WTC11 (cell line): ENCODE measurements around the gene MGST3. TPM values are rescaled to one million over a fixed set of nuclear protein-coding genes. Genes with fewer than 3 reads are reported as not detected.

ENCODE experiments used
- ATAC-seq: fragments of 200-7000 bp; cut with Tn5 transposase; 2 replicates; pipeline ENCODE4 v1.10.0; 2021; ENCODE audit warnings: mild to moderate bottlenecking, moderate library complexity
- CTCF ChIA-PET: fragments of 300-600 bp; sonication (Branson Sonifier 250); formaldehyde crosslinking; loops from one replicate; lab custom pipeline; 2021; ENCODE audit warnings: antibody characterized with exemption; lab: Charles Lee
- POLR2A ChIA-PET: fragments of 350-600 bp; sonication (Branson Sonifier 250); formaldehyde crosslinking; loops from one replicate; lab custom pipeline; 2021; ENCODE audit warnings: antibody characterized with exemption; lab: Charles Lee
- DNase-seq: peaks from one replicate; pipeline ENCODE4 v3.0.0; 2021; ENCODE audit warnings: low spot score
- H3K27ac Mint-ChIP-seq: 2 replicates; pipeline ENCODE4 v1.8.0; 2021; ENCODE audit warnings: mixed read lengths
- H3K27me3 Mint-ChIP-seq: 2 replicates; pipeline ENCODE4 v1.8.0; 2021; ENCODE audit warnings: low read depth, mild to moderate bottlenecking, moderate library complexity, mixed read lengths
- H3K36me3 Mint-ChIP-seq: 2 replicates; pipeline ENCODE4 v1.8.0; 2021; ENCODE audit warnings: mixed read lengths
- H3K4me1 Mint-ChIP-seq: 2 replicates; pipeline ENCODE4 v1.8.0; 2022; ENCODE audit warnings: mixed read lengths
- H3K4me3 Mint-ChIP-seq: 2 replicates; pipeline ENCODE4 v1.8.0; 2021; ENCODE audit warnings: mild to moderate bottlenecking, moderate library complexity, mixed read lengths
- H3K9me3 Mint-ChIP-seq: 2 replicates; pipeline ENCODE4 v1.8.0; 2021; ENCODE audit warnings: mixed read lengths
- ELF4 ChIP-seq: sonication (generic); formaldehyde crosslinking; IDR thresholded peaks from 2 replicates; pipeline ENCODE4 v1.8.1; 2022; ENCODE audit warnings: low read depth, mild to moderate bottlenecking, moderate library complexity, missing genetic modification reagents
- ESRRA ChIP-seq: sonication (generic); formaldehyde crosslinking; IDR thresholded peaks from 2 replicates; pipeline ENCODE4 v1.8.1; 2022; ENCODE audit warnings: mild to moderate bottlenecking, missing genetic modification reagents, borderline replicate concordance
- FOXK1 ChIP-seq: sonication (generic); formaldehyde crosslinking; IDR thresholded peaks from 2 replicates; pipeline ENCODE4 v1.8.0; 2022; ENCODE audit warnings: mild to moderate bottlenecking, moderate library complexity, missing genetic modification reagents
- IRF2 ChIP-seq: sonication (generic); formaldehyde crosslinking; IDR thresholded peaks from 2 replicates; pipeline ENCODE4 v1.8.0; 2022; ENCODE audit warnings: low read depth, missing genetic modification reagents, borderline replicate concordance
- NFATC4 ChIP-seq: fragments of 250-450 bp; sonication (Bioruptor Pico); IDR thresholded peaks from 2 replicates; pipeline ENCODE4 v1.9.0; 2021; ENCODE audit warnings: mild to moderate bottlenecking
- NFE2L1 ChIP-seq: sonication (generic); formaldehyde crosslinking; IDR thresholded peaks from 2 replicates; pipeline ENCODE4 v1.8.1; 2023; ENCODE audit warnings: missing genetic modification reagents
- TEAD1 ChIP-seq: sonication (generic); formaldehyde crosslinking; IDR thresholded peaks from 2 replicates; pipeline ENCODE4 v1.8.0; 2022; ENCODE audit warnings: mild to moderate bottlenecking, missing genetic modification reagents
- ZNF232 ChIP-seq: sonication (generic); formaldehyde crosslinking; IDR thresholded peaks from 2 replicates; pipeline ENCODE4 v1.8.0; 2022; ENCODE audit warnings: mild to moderate bottlenecking, missing genetic modification reagents
- total RNA-seq: library from RNA; stranded (reverse); gene quantifications from 3 replicates; pipeline ENCODE4 v1.2.3, GENCODE V29; 2021
- TF ChIP-seq, protein P1 (sequence below): sonication (generic); formaldehyde crosslinking; IDR thresholded peaks from 2 replicates; pipeline ENCODE4 v1.8.1; 2022; ENCODE audit warnings: low read depth, mild to moderate bottlenecking, moderate library complexity, missing genetic modification reagents, borderline replicate concordance
- TF ChIP-seq, protein P2 (sequence below): fragments of 200-600 bp; IDR thresholded peaks from 2 replicates; pipeline ENCODE4 v1.8.0; 2022; ENCODE audit warnings: antibody characterized with exemption
- TF ChIP-seq, protein P3 (sequence below): sonication (generic); formaldehyde crosslinking; IDR thresholded peaks from 2 replicates; pipeline ENCODE4 v1.8.1; 2023; ENCODE audit warnings: mild to moderate bottlenecking, missing genetic modification reagents
- TF ChIP-seq, protein P4 (sequence below): sonication (generic); formaldehyde crosslinking; IDR thresholded peaks from 2 replicates; pipeline ENCODE4 v1.8.0; 2023; ENCODE audit warnings: mild to moderate bottlenecking, missing genetic modification reagents
- TF ChIP-seq, protein P5 (sequence below): sonication (generic); formaldehyde crosslinking; IDR thresholded peaks from 2 replicates; pipeline ENCODE4 v1.8.1; 2022; ENCODE audit warnings: mild to moderate bottlenecking, moderate library complexity, missing genetic modification reagents
- TF ChIP-seq, protein P6 (sequence below): sonication (generic); formaldehyde crosslinking; IDR thresholded peaks from 2 replicates; pipeline ENCODE4 v1.8.1; 2023; ENCODE audit warnings: mild to moderate bottlenecking, missing genetic modification reagents

MGST3 gene
- total RNA-seq, 1 experiment from 2014 or later, result 137 TPM

DNA sequence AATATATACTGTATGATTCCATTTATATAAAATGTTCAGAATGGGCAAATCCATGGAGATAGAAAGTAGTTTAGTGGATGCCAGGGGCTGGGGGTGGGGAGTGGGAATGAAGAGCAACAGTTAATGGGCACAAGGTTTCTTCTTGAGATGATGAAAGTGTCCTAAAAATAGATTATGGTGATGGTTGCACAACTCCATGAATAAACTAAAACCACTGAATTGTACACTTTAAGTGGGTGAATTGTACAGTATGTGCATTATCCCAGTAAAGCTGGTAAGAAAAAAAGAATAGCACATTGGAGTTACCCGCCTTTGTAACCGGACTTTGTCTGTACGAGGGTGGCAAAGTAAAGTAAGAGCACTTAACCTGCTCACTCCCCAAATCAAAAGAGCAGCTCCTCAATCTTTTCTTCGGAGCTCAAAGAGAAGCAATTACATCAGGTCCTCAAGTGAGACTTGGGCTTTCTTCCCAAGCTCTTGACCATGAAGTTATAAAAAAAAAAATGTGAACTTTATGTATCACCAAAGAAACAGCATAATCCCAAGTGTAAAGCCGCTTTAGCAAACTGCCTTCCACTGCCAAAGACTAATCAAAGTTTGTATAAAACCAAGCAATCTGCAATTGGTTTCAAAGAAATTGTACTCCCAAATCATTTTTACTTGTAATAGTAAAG lies 35.3 kb downstream of the MGST3 start (continued):
- TF ChIP-seq, protein P1, sequence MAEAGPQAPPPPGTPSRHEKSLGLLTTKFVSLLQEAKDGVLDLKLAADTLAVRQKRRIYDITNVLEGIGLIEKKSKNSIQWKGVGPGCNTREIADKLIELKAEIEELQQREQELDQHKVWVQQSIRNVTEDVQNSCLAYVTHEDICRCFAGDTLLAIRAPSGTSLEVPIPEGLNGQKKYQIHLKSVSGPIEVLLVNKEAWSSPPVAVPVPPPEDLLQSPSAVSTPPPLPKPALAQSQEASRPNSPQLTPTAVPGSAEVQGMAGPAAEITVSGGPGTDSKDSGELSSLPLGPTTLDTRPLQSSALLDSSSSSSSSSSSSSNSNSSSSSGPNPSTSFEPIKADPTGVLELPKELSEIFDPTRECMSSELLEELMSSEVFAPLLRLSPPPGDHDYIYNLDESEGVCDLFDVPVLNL (CRISPR knock-in tag), result no peak
- TF ChIP-seq ELF4 (no peak), FOXK1 (CRISPR knock-in tag) (no peak), ESRRA (CRISPR knock-in tag) (no peak), NFE2L1 (CRISPR knock-in tag) (no peak), IRF2 (no peak)
- TF ChIP-seq, protein P2, sequence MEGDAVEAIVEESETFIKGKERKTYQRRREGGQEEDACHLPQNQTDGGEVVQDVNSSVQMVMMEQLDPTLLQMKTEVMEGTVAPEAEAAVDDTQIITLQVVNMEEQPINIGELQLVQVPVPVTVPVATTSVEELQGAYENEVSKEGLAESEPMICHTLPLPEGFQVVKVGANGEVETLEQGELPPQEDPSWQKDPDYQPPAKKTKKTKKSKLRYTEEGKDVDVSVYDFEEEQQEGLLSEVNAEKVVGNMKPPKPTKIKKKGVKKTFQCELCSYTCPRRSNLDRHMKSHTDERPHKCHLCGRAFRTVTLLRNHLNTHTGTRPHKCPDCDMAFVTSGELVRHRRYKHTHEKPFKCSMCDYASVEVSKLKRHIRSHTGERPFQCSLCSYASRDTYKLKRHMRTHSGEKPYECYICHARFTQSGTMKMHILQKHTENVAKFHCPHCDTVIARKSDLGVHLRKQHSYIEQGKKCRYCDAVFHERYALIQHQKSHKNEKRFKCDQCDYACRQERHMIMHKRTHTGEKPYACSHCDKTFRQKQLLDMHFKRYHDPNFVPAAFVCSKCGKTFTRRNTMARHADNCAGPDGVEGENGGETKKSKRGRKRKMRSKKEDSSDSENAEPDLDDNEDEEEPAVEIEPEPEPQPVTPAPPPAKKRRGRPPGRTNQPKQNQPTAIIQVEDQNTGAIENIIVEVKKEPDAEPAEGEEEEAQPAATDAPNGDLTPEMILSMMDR, result no peak
- TF ChIP-seq, protein P3, sequence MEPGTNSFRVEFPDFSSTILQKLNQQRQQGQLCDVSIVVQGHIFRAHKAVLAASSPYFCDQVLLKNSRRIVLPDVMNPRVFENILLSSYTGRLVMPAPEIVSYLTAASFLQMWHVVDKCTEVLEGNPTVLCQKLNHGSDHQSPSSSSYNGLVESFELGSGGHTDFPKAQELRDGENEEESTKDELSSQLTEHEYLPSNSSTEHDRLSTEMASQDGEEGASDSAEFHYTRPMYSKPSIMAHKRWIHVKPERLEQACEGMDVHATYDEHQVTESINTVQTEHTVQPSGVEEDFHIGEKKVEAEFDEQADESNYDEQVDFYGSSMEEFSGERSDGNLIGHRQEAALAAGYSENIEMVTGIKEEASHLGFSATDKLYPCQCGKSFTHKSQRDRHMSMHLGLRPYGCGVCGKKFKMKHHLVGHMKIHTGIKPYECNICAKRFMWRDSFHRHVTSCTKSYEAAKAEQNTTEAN, result no peak
- TF ChIP-seq, protein P4, sequence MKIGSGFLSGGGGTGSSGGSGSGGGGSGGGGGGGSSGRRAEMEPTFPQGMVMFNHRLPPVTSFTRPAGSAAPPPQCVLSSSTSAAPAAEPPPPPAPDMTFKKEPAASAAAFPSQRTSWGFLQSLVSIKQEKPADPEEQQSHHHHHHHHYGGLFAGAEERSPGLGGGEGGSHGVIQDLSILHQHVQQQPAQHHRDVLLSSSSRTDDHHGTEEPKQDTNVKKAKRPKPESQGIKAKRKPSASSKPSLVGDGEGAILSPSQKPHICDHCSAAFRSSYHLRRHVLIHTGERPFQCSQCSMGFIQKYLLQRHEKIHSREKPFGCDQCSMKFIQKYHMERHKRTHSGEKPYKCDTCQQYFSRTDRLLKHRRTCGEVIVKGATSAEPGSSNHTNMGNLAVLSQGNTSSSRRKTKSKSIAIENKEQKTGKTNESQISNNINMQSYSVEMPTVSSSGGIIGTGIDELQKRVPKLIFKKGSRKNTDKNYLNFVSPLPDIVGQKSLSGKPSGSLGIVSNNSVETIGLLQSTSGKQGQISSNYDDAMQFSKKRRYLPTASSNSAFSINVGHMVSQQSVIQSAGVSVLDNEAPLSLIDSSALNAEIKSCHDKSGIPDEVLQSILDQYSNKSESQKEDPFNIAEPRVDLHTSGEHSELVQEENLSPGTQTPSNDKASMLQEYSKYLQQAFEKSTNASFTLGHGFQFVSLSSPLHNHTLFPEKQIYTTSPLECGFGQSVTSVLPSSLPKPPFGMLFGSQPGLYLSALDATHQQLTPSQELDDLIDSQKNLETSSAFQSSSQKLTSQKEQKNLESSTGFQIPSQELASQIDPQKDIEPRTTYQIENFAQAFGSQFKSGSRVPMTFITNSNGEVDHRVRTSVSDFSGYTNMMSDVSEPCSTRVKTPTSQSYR (CRISPR knock-in tag), result no peak

DNA sequence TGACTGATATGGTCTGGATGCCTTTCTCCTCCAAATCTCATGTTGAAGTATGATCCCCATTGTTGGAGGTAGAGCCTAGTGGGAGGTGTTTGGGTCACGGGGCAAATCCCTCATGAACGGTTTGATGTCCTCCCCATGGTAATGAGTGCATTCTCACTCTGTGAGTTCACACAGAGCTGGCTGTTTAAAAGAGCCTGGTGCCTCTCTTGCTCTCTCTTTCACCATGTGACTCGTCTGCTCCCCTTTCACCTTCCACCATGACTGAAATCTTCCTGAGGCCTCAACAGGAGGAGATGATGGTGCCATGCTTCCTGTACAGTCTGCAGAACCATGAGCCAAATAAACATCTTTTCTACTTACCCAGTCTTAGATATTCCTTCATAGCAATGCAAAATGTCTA lies 37.1 kb downstream of the MGST3 start:
- ATAC-seq (no peak), DNase-seq (no peak)
- ChIA-PET POLR2A (no interaction called here), CTCF (no interaction called here)
- Mint-ChIP-seq H3K27ac (no peak overlapping the region), H3K9me3 (no peaks in the 10 kb centered on the region), H3K36me3 (peaks cover 75% of the 10 kb centered on the region), H3K4me3 (no peak overlapping the region)
- TF ChIP-seq, protein P5, sequence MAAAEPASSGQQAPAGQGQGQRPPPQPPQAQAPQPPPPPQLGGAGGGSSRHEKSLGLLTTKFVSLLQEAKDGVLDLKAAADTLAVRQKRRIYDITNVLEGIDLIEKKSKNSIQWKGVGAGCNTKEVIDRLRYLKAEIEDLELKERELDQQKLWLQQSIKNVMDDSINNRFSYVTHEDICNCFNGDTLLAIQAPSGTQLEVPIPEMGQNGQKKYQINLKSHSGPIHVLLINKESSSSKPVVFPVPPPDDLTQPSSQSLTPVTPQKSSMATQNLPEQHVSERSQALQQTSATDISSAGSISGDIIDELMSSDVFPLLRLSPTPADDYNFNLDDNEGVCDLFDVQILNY (CRISPR knock-in tag), result no peak
- no peak for TF ChIP-seq ZNF232 (CRISPR knock-in tag)
- TF ChIP-seq, all 79 proteins: peak for 0
- Mint-ChIP-seq H3K27me3 (no peaks in the 10 kb centered on the region), H3K4me1 (peaks cover 5% of the 10 kb centered on the region; the same call in 1 of the 2 replicates)

DNA sequence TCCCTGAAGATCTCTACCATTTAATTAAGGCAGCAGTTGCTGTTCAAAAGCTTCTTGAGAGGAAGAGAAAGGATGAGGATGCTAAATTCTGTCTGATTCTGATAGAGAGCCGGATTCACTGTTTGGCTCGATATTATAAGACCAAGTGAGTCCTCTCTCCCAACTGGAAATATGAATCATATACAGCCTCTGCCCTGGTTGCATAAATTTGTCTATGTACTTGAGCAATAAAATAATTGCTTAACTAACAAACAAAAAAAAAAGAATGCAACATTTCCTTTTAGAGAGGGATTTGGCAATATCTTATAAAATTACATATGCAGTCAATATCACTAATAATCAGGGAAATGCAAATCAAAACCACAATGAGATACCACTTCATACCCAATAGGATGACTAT lies 40.5 kb downstream of the MGST3 start:
- no peak overlapping the region for H3K27ac Mint-ChIP-seq
- POLR2A ChIA-PET, result interaction anchor here (0.7 kb wide), 1 partner anchor 27 kb away, joined by 3 read pairs; the partner anchor contains the start of gene ALDH9A1
- H3K9me3 Mint-ChIP-seq, result peaks cover 9% of the 10 kb centered on the region; the same call in 1 of the 2 replicates
- CTCF ChIA-PET, result no interaction called here
- H3K36me3 Mint-ChIP-seq, result peaks cover 64% of the 10 kb centered on the region
- TF ChIP-seq TEAD1, result no peak
- no peak for TF ChIP-seq NFATC4
- TF ChIP-seq, protein P6, sequence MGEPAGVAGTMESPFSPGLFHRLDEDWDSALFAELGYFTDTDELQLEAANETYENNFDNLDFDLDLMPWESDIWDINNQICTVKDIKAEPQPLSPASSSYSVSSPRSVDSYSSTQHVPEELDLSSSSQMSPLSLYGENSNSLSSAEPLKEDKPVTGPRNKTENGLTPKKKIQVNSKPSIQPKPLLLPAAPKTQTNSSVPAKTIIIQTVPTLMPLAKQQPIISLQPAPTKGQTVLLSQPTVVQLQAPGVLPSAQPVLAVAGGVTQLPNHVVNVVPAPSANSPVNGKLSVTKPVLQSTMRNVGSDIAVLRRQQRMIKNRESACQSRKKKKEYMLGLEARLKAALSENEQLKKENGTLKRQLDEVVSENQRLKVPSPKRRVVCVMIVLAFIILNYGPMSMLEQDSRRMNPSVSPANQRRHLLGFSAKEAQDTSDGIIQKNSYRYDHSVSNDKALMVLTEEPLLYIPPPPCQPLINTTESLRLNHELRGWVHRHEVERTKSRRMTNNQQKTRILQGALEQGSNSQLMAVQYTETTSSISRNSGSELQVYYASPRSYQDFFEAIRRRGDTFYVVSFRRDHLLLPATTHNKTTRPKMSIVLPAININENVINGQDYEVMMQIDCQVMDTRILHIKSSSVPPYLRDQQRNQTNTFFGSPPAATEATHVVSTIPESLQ (CRISPR knock-in tag), result no peak
- TF ChIP-seq, all 79 proteins: peak for 0
- no peak for ATAC-seq
- DNase-seq, result no peak
- Mint-ChIP-seq H3K4me1 (peaks cover 5% of the 10 kb centered on the region; the same call in 1 of the 2 replicates), H3K27me3 (no peaks in the 10 kb centered on the region), H3K4me3 (no peak overlapping the region)
